KBM-7 (cell line): Measurements from ENCODE around the gene DSP.

Experiments used
- DNase-seq: peaks from one replicate; pipeline ENCODE4 v3.0.0-alpha.2; 2015
- in situ Hi-C: fragments of 300-500 bp; cut with MboI; formaldehyde crosslinking; loops from 2 replicates; pipeline ENCODE4 v1.14.3; 2020; ENCODE audit warnings: low sequenced_read_pairs, low pct_unique_long_range_greater_than_20kb, mixed read lengths

DSP gene

GRCh38 chr6:7541175-7542064, at the start of gene DSP:
DSP (plus strand) TSS chr6:7541671; CDS start chr6:7541916, 245 bp downstream.
- in situ Hi-C loops = no loop called here
- peak; percentile 33 for DNase-seq

DNA sequence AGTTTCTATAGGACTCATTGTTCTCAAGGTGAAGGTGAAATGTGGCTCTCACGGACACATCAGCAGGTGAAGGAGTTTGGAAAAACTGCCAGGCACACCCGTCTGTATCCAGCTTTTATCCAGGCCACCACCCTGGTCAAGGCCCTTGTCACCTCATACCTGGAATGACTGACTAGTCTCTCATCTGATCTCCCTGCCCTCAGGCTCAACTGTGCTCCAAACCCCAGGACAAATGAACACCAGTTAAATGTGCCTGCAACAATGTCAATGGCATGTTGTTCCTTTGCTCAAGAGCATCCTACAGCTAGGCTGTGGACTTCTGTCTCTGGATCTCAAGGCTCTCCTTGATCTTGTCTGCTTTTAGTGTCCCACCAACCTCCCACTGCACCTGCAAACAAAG, 47.6 kb upstream of the DSP start:
- DNase-seq = no peak
- in situ Hi-C loops = no loop called here

- DNase-seq = no peak
- in situ Hi-C loops = no loop called here
Measured at GRCh38 chr6:7494638-7495037, 46.8 kb upstream of the DSP start.

GRCh38 chr6:7496266-7496875, 45.1 kb upstream of the DSP start:
- DNase-seq = no peak
- in situ Hi-C loops = no loop called here

- in situ Hi-C loops = no loop called here
- DNase-seq = no peak
Measured at GRCh38 chr6:7500752-7501282, 40.7 kb upstream of the DSP start.

DNA sequence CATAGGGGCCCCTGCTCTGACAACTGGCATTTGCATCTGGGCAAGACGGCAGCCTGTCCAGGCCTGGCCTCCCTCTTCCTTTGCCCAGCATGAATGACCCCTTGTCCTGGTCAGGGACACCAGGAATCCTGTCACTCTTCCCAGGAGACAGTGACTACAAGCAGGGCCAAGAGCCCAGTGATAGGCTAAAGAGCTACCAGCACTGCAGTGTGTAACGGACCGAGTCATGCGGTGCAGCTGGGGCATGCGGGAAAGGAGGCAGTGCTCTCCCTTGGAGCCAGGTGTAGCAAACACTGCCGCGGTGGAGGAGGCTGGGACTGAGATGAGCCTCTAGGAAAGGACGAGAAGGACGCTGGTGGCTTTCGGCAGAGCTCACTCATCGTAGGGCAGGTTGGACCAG, 38.7 kb upstream of the DSP start:
- no peak for DNase-seq
- in situ Hi-C loops = no loop called here

GRCh38 chr6:7504041-7504440, 37.4 kb upstream of the DSP start:
- in situ Hi-C loops = no loop called here
- DNase-seq = no peak

DNA sequence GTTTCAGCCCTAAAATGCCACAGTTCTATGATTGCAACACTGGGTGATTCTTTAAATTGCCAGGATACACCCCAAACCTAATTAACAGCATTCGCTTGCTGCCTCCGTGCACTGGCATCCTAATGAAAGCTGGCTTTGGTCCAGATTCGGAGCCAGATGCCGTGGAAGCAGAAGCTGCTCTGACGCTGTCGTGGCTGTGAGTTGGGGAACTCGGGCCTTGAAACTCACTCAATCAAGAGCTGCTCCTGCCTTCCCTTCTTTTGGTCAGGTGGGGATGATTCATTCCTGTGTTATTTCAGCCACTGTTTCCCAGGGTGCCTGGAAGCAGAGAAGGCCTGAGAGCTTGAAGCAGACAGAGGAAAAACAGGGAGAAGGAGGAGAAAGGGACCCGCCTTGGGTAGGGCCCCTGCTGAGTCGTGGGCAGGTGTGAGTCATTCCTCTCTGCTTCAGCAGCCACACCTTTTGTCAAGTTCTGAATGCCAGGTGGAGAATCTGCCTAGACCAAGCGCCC, 36.2 kb upstream of the DSP start:
- in situ Hi-C loops = no loop called here

GRCh38 chr6:7507600-7507999, 33.9 kb upstream of the DSP start:
- in situ Hi-C loops = no loop called here
- no peak for DNase-seq

More for the DNA sequence above, 36.2 kb upstream of the DSP start:
- DNase-seq = peak; percentile 38

GRCh38 chr6:7512320-7512719, 29.2 kb upstream of the DSP start:
- in situ Hi-C loops = no loop called here
- no peak for DNase-seq

GRCh38 chr6:7513529-7513928, 27.9 kb upstream of the DSP start:
- in situ Hi-C loops = no loop called here
- no peak for DNase-seq

GRCh38 chr6:7515363-7515762, 26.1 kb upstream of the DSP start:
- in situ Hi-C loops = no loop called here
- DNase-seq = no peak

DNA sequence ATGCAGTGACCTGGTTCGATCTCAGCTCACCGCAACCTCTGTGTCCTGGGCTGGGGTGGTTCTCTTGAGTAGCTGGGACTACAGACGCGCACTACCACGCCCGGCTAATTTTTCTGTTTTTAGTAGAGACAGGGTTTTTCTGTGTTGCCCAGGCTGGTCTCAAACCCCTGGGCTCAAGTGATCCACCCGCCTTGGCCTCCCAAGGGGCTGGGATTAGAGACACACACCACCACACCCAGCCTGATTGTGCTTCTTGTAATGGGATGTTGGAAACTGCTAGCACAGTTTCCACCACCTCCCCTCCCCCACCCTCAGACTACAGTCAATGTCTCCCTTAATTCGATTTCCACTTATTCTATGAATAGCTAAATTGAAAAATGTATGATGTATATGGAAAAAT, 22.6 kb upstream of the DSP start:
- in situ Hi-C loops = no loop called here
- no peak for DNase-seq

DNA sequence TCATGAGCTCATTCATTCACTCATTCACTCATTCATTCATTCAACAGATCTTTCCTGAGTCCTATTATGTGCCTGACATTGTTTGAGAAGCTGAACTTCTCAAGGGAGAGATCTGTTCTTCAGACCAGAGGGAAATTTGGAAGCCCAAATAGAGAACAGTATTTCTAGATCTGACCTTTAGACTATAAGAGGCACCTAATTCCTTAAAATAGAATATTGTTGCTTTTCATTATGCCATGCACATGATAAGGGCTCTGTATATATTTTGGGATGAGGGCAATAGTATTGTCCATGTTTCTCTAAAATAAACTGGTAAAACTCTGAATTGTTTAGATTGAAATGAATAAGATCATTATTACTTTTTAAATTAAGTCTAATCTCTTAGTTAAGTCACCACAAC, 18.6 kb upstream of the DSP start:
- DNase-seq = no peak
- in situ Hi-C loops = no loop called here

GRCh38 chr6:7523922-7524321, 17.5 kb upstream of the DSP start:
- in situ Hi-C loops = no loop called here
- no peak for DNase-seq

- in situ Hi-C loops = no loop called here
- peak; percentile 31 for DNase-seq
Measured at GRCh38 chr6:7526755-7527154, 14.7 kb upstream of the DSP start.

DNA sequence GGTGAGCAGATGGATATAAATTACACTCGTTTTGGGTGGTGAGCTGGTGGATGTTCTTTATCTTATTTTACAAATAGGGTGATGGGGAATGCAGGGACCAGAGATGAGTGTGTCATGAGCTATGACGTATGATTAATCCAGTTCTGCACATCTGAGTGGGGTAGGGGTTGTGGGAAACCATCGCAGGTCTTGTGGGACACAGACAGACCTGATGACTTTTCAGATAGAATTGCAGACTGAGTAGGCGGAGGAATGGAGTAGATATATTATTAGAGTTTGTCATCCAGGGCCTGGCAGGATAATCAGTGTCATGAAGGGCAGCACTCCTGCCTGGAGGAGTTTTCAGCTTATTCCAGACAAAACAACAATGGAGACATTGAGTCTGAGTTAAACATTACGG, 12.9 kb upstream of the DSP start:
- in situ Hi-C loops = no loop called here
- no peak for DNase-seq

GRCh38 chr6:7529141-7529540, 12.3 kb upstream of the DSP start:
- no peak for DNase-seq
- in situ Hi-C loops = no loop called here

DNA sequence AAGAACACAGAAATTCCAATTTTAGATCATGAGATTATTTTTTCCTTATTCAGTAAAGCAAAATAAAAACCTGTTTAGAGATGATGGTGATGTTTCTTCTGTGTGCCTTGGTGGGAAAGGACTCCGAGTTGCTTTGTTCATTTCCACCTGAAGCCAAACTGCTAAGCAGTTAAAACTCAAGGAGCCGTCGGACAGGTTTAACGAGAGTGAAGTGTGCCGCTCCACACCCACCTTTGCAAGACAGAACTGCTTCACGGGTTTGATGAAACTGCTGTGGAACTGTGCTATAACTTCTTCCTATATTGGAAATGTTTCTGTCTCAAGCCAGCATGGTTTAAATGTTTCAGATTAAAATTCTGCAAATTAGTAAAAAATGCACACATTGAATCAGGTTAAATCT, 9.2 kb upstream of the DSP start:
- no peak for DNase-seq
- in situ Hi-C loops = no loop called here

DNA sequence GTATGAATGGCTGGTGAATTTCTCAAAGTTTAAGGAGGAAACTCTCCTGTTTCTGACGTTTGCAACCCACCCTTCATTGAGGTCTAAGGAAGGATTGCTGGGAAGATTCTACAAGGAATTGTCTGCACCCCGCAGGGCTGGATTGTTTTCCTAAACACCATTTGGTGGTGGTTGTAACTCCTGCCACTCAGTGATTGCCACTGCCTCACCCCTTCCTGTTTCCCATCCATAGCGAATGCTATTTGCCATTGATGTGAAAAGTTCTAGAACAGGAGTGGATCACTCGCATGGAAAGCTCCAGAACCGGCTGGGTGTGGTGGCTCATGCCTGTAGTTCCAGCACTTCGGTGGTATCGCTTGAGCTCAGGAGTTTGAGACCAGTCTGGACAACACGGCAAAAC, 8.7 kb upstream of the DSP start:
- DNase-seq = no peak
- in situ Hi-C loops = no loop called here
